Femur (tissue), 1 donor: ENCODE results near the gene CACNA1C.

Source experiments
- DNase-seq: peaks from one replicate; pipeline ENCODE4 v3.0.0-alpha.2; 2017

The CACNA1C gene

GRCh38 chr12:2641761-2642160 lies 589.0 kb downstream of the CACNA1C start:
- DNase-seq = no peak

- DNase-seq = no peak
Measured at GRCh38 chr12:2642176-2642892, 589.5 kb downstream of the CACNA1C start.

- no peak for DNase-seq
Measured at GRCh38 chr12:2642896-2643425, 590.2 kb downstream of the CACNA1C start.

GRCh38 chr12:2643576-2644135 lies 590.9 kb downstream of the CACNA1C start:
- peak; percentile 0 for DNase-seq

- peak; percentile 8 for DNase-seq
Measured at GRCh38 chr12:2644683-2645405, 592.1 kb downstream of the CACNA1C start.

- DNase-seq = peak; percentile 5
Measured at GRCh38 chr12:2645460-2645859, 592.7 kb downstream of the CACNA1C start.

GRCh38 chr12:2646341-2646740 lies 593.6 kb downstream of the CACNA1C start:
- no peak for DNase-seq

GRCh38 chr12:2647186-2647585 lies 594.4 kb downstream of the CACNA1C start:
- no peak for DNase-seq

- DNase-seq = no peak
Measured at GRCh38 chr12:2648406-2648805, 595.6 kb downstream of the CACNA1C start.

GRCh38 chr12:2649201-2650030 lies 596.6 kb downstream of the CACNA1C start:
- peak; percentile 13 for DNase-seq

GRCh38 chr12:2650261-2651067 lies 597.7 kb downstream of the CACNA1C start:
- peak; percentile 11 for DNase-seq

- no peak for DNase-seq
Measured at GRCh38 chr12:2651068-2651965, 598.5 kb downstream of the CACNA1C start.

GRCh38 chr12:2652011-2652400 lies 599.2 kb downstream of the CACNA1C start:
- DNase-seq = no peak

- DNase-seq = no peak
Measured at GRCh38 chr12:2652401-2653081, 599.8 kb downstream of the CACNA1C start.

- no peak for DNase-seq
Measured at GRCh38 chr12:2653461-2653965, 600.7 kb downstream of the CACNA1C start.

- no peak for DNase-seq
Measured at GRCh38 chr12:2654311-2654710, 601.5 kb downstream of the CACNA1C start.

GRCh38 chr12:2654741-2655140 lies 602.0 kb downstream of the CACNA1C start:
- DNase-seq = no peak

- no peak for DNase-seq
Measured at GRCh38 chr12:2662524-2662923, 609.7 kb downstream of the CACNA1C start.

GRCh38 chr12:2664721-2665577 lies 612.2 kb downstream of the CACNA1C start:
- DNase-seq = peak; percentile 8
